GM18502 (cell line): Measurements from ENCODE around the gene ALDH7A1.

ENCODE experiments used
- ATAC-seq: cut with Tn5 transposase; IDR thresholded peaks from one replicate; pipeline ENCODE4 v1.9.1; 2021; ENCODE audit warnings: mild to moderate bottlenecking; ENCODE audit not compliant: unreplicated experiment, poor library complexity

ALDH7A1 gene

GRCh38 chr5:126481243-126481642 lies 113.8 kb downstream of the ALDH7A1 start:
- ATAC-seq, result no peak
